ENCODE measurements around the gene GALNT14.
A peak's percentile ranks its signal among the peaks of the same experiment; 100 is the strongest.

The GALNT14 gene

GRCh38 chr2:31008561-31009114 is 129.6 kb downstream of the GALNT14 start (continued):
- peak; percentile 85 for TF ChIP-seq GFI1B (tag by site-specific recombination; IDR thresholded peaks at IDR 0.05)
- TF ChIP-seq ZNF214 (tag by site-specific recombination; IDR thresholded peaks at IDR 0.05; ENCODE audit: borderline replicate concordance): no peak
- peak; percentile 57; the same call in 1 of the 2 replicates for TF ChIP-seq ZNF394 (tag by site-specific recombination; IDR thresholded peaks at IDR 0.05; ENCODE audit: borderline replicate concordance)
- TF ChIP-seq ZBTB26 (tag by site-specific recombination; optimal IDR thresholded peaks at IDR 0.05): no peak
- TF ChIP-seq ZNF350 (tag by site-specific recombination; IDR thresholded peaks at IDR 0.05): no peak
- TF ChIP-seq ZNF670 (tag by site-specific recombination; IDR thresholded peaks at IDR 0.05; ENCODE audit: low read depth): no peak
- TF ChIP-seq SETDB1 (IDR thresholded peaks at IDR 0.05; ENCODE audit: insufficient read length, low read length): no peak
- peak; percentile 75 for TF ChIP-seq ZNF629 (tag by site-specific recombination; IDR thresholded peaks at IDR 0.05)
- TF ChIP-seq ZNF133 (tag by site-specific recombination; IDR thresholded peaks at IDR 0.05): no peak
- TF ChIP-seq, protein P1, sequence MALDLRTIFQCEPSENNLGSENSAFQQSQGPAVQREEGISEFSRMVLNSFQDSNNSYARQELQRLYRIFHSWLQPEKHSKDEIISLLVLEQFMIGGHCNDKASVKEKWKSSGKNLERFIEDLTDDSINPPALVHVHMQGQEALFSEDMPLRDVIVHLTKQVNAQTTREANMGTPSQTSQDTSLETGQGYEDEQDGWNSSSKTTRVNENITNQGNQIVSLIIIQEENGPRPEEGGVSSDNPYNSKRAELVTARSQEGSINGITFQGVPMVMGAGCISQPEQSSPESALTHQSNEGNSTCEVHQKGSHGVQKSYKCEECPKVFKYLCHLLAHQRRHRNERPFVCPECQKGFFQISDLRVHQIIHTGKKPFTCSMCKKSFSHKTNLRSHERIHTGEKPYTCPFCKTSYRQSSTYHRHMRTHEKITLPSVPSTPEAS (tag by site-specific recombination; IDR thresholded peaks at IDR 0.05): 0 out of 2 replicates have a peak, but pooled peaks have one; percentile 11
- no peak for TF ChIP-seq ZNF248 (tag by site-specific recombination; IDR thresholded peaks at IDR 0.05)
- TF ChIP-seq SP2 (tag by site-specific recombination; IDR thresholded peaks at IDR 0.05): no peak
- no peak for TF ChIP-seq ZNF701 (tag by site-specific recombination; IDR thresholded peaks at IDR 0.05)
- no peak for TF ChIP-seq PRDM1 (tag by site-specific recombination; IDR thresholded peaks at IDR 0.05)
- TF ChIP-seq, protein P2, sequence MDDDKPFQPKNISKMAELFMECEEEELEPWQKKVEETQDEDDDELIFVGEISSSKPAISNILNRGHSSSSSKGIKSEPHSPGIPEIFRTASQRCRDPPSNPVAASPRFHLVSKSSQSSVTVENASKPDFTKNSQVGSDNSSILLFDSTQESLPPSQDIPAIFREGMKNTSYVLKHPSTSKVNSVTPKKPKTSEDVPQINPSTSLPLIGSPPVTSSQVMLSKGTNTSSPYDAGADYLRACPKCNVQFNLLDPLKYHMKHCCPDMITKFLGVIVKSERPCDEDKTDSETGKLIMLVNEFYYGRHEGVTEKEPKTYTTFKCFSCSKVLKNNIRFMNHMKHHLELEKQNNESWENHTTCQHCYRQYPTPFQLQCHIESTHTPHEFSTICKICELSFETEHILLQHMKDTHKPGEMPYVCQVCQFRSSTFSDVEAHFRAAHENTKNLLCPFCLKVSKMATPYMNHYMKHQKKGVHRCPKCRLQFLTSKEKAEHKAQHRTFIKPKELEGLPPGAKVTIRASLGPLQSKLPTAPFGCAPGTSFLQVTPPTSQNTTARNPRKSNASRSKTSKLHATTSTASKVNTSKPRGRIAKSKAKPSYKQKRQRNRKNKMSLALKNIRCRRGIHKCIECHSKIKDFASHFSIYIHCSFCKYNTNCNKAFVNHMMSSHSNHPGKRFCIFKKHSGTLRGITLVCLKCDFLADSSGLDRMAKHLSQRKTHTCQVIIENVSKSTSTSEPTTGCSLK (tag by site-specific recombination; IDR thresholded peaks at IDR 0.05): no peak
- no peak for TF ChIP-seq ZNF140 (tag by site-specific recombination; IDR thresholded peaks at IDR 0.05)
- no peak for TF ChIP-seq HOXC10 (CRISPR knock-in tag; IDR thresholded peaks at IDR 0.05)
- no peak for TF ChIP-seq ZNF174 (tag by site-specific recombination; IDR thresholded peaks at IDR 0.05)
- peak; percentile 98 for TF ChIP-seq ZNF843 (tag by site-specific recombination; IDR thresholded peaks at IDR 0.05)
- TF ChIP-seq ZNF274 (IDR thresholded peaks at IDR 0.05; ENCODE audit: low read length): no peak
- TF ChIP-seq ZNF274 (tag by site-specific recombination; IDR thresholded peaks at IDR 0.05; ENCODE audit: borderline replicate concordance): no peak
- peak; percentile 64; the same call in 1 of the 2 replicates for TF ChIP-seq ZBTB8A (tag by site-specific recombination; IDR thresholded peaks at IDR 0.05)
- TF ChIP-seq ZNF391 (tag by site-specific recombination; IDR thresholded peaks at IDR 0.05; ENCODE audit: borderline replicate concordance, low read depth): no peak
- TF ChIP-seq ZNF221 (tag by site-specific recombination; IDR thresholded peaks at IDR 0.05; ENCODE audit: borderline replicate concordance): no peak
- no peak for TF ChIP-seq ZNF585B (tag by site-specific recombination; IDR thresholded peaks at IDR 0.05)
- no peak for TF ChIP-seq ZNF10 (tag by site-specific recombination; IDR thresholded peaks at IDR 0.05)
